Hematopoietic multipotent progenitor cell (in vitro differentiated cells): ENCODE results near the gene ARHGAP26. TPM values are rescaled to one million over a fixed set of nuclear protein-coding genes. Genes with fewer than 3 reads are reported as not detected.
A peak's percentile ranks its signal among the peaks of the same experiment; 100 is the strongest.

Experiments used
- DNase-seq, 3 donors: peaks; one replicate each; pipeline ENCODE4 v3.0.0-alpha.2; 2011 to 2015; ENCODE audit warnings: low read depth in 2 of 3, low spot score in 2 of 3
- total RNA-seq: library from RNA; depleted of rRNA; stranded (reverse); fragments of >200 nt; gene quantifications from one replicate; pipeline ENCODE4 v1.2.3, GENCODE V29; 2012

The ARHGAP26 gene
- total RNA-seq, 1 donor, result 14.5 TPM

- peak in 1 of 3 donors; percentile 66 for DNase-seq
Observed at GRCh38 chr5:142826741-142827492, 56.7 kb downstream of the ARHGAP26 start.

DNA sequence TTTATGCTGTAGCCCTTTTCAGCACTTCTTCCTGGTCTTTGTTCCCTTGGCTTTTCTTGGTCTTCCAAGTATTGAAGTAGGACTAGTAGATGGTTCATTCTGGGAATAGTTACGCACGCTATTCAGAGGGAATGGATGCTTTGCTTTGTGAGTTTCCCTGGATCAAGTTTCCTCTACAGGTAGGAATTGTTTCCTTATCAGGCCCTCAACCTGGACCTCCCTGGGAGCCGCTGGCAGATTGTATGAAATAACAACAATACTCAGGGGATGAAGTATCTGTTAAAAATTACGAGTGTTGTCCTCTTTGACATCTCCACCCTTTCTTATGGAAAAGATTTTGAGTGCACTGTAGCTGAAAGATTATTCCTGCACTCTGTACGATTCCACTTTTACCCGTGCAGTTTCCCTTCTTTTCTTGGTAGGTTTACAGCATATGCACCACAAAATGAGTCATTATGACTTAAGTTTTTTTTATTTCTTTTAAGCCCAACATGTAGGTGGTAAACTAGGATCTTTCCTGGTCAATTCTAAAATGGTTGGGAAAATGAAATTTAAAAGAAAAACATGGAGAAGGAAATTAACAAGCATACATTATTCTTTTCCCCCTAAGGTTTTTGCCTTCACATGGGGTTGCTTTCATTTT is 57.9 kb downstream of the ARHGAP26 start:
- DNase-seq, result no peak

DNA sequence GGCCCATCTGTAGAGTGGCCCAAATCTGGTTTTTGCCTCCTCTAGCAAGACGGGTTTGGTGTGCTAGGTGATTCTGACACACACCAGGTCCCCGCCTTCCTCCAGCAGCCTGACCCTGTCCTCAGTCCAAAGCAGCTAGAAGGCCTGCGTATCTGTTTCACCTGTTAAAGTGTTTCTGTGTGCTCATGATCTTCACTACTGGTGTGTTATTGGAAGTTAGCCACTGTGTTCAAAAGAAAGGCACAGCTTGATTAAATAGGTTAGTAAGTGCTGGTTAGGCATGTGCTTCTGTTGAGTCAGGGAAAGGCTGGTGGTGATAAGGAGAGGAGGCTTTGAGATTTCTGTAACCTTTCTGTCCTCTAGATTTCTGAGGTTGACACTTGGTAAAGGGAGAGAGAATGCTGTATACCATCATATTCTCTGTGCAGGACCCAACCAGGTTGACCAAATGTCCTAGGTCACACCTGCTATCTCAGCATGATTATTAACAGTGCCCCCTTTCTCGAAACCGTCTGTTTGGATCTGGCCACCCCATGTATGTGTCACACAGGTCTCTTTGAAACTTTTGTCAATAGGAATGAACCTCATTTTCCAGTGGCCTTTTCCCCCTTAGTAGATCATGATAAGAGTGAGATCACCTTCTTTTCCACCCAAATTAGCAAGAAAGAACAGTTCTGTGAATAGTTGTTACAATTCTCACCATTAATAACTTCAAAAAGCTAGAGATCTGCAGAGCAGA is 58.8 kb downstream of the ARHGAP26 start:
- no peak for DNase-seq

GRCh38 chr5:142829801-142830220 is 59.6 kb downstream of the ARHGAP26 start:
- no peak for DNase-seq

DNA sequence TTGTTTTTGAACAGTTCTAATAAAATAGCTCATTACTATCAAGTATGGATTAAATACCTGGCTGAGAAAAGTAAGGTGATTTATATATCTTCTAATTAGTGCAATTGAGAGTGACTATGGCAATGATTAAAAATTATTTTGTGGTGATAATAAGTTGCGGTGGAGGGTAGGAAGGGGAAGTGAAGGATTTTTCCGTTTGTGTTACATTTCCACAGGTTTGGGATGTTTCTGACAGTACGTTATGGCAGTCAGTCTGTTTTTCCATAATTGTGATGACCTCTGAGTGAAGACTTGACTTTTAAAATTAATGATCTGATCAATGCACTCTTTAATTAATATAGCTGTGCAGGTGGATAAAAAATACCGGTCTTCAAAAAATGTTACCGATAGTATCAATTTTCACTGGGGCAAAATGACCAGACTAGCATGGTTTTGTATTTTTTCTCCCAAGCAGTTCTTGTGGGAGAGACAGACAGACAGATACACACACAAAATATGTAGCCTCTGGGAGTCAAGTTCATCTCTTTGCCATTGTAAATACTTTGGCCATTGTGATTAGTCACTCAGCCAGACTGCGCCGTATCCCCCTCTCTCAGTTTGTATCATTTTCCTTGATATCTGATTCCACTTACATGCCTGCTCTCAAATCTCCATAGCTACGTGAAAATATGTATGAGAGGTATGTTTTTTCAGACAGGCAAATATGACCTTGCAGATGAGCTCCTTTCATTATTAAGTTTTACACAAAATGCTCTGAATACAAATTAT is 60.2 kb downstream of the ARHGAP26 start:
- no peak for DNase-seq

- DNase-seq, result no peak
Observed at GRCh38 chr5:142831009-142831383, 60.8 kb downstream of the ARHGAP26 start.

DNA sequence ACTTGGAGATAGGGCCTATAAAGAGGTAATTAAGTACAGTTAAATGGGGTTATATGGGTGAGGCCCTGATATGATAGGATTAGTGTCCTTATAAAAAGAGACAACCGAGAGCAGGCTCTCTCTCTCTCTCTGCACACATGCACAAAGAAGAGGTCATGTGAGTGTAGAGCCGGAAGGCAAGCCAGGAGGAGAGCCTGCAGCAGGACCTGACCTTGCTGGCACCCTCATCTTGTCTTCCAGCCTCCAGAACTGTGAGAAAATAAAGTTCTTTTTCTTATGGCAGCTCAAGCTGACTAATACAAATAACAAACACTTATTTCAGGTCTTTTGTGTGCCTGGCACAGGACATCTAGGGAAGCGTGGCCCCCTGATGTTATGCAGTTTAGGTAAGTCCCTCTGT is 62.1 kb downstream of the ARHGAP26 start:
- no peak for DNase-seq

GRCh38 chr5:142833517-142834449 is 63.6 kb downstream of the ARHGAP26 start:
- no peak for DNase-seq

DNA sequence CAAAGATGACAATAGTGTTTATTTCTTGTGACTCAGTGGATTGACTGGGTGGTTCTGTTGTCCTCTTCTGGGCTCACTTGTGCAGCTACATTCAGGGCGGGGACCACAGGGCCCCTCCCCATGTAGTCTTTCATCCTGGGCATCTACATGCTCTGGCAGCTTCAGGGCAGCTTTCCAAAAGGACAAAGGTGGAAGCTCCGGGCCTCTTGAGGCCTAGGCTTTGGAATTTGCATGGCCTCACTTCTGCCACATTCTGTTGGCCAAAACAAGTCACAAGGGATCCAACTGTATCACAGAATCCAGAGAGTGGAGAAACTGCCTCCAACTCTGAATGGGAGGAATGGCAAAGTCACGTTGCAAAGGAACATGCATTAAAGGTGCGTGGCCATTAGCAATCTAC is 64.3 kb downstream of the ARHGAP26 start:
- no peak for DNase-seq

- DNase-seq, result no peak
Observed at GRCh38 chr5:142835540-142835939, 65.4 kb downstream of the ARHGAP26 start.

GRCh38 chr5:142836048-142836447 is 65.9 kb downstream of the ARHGAP26 start:
- peak in 1 of 3 donors; percentile 6 for DNase-seq

DNA sequence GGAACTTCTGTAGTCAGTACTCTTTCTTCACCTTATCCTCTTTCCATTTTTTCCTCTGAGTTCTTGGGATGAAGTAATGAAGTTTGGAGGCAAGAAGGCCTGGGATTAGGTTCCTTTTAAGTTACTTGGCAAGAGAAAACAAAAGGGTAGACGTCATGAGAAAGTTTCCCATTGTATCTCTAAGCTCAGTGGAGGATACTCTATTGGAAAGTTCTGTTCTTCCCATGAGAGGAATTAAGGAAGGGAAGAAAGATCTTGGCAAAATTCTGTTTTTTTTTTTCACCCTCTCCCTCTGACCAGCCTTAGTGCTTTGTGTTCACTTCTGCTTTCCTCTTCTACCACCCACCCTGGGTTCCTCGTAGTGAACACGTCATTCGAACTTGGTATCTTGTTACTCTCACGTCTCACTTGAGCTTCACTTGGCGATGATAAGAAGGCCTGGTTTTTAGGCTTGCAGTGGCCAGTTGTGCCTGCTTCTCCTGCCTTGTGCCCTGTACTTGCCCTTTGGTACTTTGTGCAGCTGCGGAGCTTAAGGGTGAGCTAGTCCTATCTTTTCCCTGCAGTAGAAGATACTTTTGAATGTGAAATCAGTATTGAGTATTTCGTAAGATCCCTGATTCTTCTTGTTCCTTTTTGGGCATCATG is 67.0 kb downstream of the ARHGAP26 start:
- DNase-seq, result peak in 2 of 3 donors; percentile 16 to 49

DNA sequence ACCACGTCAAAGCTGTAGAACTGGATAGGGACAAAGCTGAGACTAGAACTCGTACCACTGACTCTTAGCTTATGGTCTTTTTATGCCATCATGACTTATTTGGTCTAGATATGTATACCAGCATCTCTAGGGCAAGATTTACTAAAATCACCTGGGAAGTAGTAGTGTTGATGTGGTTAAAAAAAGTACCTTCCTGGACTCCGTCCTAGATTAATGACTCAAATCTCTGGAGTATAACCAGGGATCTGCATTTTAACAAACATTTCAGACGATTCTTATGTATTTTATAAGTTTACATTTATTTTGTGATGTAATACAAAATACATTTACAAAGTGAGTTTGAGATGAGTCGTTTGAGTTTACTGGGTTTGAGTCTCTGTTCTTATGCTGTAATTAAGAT is 68.7 kb downstream of the ARHGAP26 start:
- DNase-seq, result no peak

DNA sequence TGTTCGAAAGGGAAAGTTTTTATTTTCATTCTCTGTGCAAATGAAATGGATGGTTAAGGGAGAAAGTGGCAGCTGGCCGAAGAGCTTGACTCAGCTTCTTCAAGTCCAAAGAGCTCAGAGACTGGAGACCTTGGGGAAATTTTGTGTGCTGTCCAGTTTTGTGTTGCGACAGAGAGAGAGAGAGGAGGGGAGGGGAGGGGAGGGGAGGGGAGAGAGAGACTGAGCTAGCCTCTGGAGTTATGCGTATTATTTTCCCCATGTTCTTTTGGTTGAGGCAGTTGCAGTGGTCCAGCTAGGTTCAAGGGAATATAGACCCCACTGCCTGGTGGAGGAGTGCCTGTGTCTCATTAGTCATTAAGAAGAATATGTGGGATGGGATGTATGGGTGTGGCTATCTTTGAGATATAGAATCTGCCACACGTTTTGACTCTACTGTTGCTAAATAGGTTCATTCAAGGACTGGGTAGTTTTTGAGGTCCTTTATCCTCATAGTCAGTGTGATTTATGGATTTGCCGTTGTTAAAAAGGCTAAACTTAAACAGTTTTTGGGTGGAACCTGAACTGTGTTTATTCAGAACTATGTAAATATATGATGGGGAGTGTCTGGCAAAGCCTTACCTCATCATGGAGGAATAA is 69.7 kb downstream of the ARHGAP26 start:
- no peak for DNase-seq

DNA sequence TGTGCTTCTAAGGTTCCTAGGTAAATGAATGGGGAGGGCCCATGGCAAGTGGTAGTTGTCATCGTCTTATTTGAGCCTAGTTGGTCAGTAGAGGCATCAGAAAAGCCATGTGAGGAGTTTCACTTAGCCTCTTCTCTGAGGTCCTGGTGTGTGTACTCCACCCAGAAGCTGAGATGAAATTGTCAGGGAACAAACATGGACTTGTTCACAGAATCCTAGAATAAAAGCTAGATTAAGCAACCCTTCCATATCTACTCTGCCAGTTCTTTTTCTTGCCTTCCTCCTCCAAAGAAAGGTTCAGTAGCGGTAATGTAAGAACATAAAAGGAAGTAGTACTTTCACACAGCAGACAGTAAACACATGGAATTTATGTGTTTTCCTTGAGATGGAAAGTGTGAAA is 70.4 kb downstream of the ARHGAP26 start:
- DNase-seq, result no peak

DNA sequence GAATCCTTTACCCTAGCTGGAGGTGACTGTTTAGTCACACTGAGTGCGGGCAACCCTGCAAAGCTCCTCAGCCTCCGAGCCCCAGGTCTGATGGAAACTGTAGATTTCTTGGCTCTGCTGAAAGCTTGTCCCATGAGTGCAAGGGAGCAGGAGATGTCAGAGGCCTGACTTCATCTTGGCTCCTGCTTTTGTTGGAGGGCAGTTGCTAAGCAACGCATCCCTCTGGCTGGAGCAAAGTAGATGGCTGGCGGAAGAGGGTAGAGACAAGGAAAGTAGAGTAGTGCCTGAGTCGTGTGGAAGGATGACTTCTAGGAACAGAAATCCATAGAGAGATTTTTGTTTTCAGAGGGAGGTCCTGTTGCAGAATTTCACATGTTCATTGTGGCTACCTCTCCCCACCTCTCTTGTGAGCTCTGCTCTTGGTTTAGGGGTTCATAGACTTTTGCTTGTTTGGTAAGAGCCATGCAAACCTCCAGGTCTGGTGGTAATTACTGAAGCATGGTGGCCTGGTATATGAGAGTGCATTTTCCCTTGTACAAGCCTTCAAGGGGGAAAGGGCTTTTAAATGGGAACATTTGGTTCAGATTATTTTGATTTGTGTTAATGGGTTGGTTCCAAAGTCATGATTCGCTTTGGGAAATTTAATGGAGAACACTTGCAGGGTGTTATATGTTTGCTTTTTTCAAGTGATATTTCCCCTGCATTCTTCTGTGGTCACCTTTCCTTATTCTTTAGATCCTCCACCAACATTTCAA is 71.5 kb downstream of the ARHGAP26 start:
- no peak for DNase-seq

GRCh38 chr5:142842994-142843905 is 73.1 kb downstream of the ARHGAP26 start:
- DNase-seq, result no peak
